Measurements from ENCODE around the gene FAAP20.

The FAAP20 gene

DNA sequence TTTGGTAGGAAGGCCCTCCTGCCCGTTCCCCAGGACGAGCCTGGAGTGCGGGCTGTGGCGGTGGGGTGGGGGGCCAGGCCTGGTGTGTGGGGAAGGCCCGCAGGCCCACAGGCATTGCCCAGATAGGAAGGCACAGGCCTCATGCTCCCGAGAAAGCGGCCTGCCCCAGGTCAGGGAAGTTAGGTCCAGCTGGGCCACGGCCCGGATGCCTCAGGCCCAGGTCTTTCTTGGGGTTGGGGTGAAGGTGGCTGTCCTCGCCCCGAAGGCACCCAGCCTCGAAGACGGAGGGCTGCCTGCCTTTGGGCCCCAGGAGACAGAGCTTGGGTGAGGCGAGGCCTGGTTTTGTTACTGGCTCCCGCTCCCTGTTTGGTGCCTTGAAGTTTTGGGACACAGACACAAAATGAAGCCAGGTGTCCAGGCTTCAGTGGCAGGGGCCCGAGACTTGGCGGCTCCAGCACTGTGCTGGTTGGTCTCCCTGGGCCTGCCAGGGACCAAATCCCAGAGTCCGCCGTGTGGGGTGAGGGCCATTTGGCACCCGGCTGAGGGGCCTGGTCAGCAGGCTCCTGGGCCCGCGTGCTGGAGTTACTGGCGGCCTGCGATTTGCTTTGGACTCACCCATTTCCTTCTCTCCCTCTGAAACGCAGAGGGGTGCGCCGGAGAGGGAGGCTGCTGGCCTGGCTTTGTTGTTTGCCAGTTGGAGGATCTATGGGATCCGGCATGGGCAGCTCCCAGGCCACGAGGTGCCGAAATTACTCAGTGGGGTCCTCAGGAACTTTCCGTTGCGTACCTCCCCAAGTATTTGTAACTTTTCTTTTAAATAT lies 35.5 kb upstream of the FAAP20 start:
- DNase-seq = peak in 1 of 2 experiments; percentile 6

DNA sequence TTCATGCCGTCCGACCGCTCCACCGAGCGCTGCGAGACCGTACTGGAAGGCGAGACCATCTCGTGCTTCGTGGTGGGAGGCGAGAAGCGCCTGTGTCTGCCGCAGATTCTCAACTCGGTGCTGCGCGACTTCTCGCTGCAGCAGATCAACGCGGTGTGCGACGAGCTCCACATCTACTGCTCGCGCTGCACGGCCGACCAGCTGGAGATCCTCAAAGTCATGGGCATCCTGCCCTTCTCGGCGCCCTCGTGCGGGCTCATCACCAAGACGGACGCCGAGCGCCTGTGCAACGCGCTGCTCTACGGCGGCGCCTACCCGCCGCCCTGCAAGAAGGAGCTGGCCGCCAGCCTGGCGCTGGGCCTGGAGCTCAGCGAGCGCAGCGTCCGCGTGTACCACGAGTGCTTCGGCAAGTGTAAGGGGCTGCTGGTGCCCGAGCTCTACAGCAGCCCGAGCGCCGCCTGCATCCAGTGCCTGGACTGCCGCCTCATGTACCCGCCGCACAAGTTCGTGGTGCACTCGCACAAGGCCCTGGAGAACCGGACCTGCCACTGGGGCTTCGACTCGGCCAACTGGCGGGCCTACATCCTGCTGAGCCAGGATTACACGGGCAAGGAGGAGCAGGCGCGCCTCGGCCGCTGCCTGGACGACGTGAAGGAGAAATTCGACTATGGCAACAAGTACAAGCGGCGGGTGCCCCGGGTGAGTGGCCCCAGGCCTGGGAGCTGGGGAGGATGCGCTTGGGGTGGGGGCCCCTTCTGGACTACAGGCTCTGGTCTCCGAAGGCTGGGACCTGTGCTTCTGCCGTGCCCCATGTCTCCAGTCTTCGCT lies 34.7 kb upstream of the FAAP20 start:
- DNase-seq = peak; percentile 21 to 45

DNA sequence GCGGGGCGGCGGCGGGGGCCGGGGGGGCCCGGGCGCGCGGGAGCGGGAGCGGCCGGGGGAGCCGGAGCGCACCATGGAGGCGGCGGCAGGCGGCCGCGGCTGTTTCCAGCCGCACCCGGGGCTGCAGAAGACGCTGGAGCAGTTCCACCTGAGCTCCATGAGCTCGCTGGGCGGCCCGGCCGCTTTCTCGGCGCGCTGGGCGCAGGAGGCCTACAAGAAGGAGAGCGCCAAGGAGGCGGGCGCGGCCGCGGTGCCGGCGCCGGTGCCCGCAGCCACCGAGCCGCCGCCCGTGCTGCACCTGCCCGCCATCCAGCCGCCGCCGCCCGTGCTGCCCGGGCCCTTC lies 34.1 kb upstream of the FAAP20 start:
- DNase-seq = no peak

DNA sequence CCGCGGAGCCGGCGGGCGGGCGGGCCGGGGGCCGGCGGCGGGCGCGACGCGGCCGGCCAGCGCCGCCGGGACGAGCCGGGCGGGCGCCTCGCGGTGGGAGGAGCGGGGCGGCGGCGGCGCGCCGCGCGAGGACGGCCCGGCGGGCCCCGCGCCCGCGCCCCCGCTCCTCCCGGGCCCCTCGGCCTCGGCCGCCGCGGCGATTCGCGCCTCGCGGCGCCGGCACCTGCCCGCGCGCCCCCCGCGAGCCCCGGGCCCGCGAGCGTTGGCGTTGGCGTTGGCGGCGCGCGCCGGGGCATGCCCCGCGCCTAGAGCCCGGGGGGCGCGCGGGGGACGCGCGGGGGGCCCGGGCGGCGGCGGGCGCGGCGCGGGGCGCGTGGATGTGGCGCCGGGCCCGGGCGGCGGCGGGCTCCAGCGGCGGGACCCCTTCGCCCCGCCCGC lies 33.6 kb upstream of the FAAP20 start, which contains the start of gene SKI:
TSS of gene SKI (plus strand) at position 163 of the 438 bp plus-strand sequence. CDS start 448 bp downstream, outside the sequence.
- DNase-seq = no peak

DNA sequence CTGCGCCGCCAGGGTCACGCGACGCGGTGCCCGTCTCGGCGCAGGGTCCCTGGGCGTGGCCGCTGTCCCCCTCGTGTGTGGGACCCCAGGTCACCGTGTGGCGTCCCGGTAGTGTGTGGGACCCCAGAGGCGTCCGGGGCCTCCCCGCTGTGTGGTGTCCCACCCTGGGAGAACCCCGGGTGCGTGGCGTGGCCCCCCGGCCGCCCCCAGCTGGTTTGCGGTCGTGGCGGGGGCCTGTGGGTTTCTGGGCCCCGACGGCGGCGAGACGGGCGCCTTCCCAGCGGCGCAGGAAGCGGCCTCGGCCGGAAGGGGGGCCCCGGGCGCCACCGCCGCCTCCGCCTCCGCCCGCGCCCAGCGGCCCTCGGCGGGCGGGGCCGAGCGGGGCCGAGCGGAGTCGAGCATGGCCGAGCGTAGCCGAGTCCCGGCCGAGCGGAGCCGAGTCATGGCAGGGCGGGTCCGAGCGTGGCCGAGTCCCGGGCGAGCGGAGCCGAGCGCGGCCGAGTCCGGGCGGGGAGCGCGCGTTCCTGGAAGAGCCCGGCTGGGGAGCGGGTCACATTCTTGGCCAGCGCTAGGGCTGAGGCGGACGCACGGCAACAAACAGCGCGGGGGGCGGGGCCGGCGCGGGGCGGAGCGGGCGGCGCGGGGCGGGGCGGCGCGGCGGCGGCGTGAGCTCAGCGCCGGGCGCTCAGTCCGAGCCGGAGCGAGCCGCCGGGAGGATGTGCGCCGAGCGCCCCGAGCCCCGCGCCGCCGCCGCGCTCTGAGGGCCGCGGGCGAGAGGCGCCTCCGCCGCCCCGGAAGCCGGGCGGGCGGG lies 33.0 kb upstream of the FAAP20 start:
- DNase-seq = peak; percentile 86 to 89

DNA sequence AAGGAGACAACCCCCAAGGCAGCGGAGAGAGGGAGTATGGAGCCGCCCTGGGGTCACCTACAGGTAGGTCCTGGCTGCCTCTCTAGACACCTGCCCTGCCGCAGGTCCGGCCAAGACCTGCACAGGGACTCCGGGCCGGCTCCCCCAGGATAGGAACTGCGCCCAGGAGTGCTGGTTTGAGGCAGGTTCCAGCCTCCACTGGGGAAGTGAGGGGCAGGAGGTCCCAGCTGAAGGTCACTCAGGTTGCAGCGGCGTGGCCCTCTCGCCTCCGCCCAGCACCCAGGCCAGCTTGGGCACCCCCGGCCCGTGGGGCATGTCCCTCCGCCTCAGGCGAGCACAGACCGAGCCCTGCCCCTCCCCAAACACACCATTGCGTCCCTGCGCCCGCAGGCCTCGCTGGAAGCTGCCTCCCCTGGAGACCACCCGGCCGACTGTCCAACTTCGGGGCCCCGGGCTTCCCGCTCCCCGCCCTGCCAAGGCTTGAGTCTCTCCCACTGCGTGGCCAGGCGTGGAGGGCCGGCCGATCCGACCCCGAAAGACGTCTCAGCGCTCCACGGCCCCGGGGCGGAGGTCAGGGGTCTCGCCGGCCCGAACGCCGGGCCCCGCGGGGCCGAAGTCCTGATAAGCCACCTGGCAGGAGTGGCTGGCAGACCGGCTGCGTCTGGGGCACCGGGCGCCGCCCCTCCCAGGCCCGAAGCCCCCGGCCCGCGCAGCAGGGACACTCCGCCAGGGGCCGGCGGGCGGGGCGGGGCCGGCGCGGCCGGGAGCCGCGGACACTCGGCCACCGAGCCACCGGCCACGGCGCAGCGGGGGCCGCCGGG lies 32.2 kb upstream of the FAAP20 start:
- no peak for DNase-seq

DNA sequence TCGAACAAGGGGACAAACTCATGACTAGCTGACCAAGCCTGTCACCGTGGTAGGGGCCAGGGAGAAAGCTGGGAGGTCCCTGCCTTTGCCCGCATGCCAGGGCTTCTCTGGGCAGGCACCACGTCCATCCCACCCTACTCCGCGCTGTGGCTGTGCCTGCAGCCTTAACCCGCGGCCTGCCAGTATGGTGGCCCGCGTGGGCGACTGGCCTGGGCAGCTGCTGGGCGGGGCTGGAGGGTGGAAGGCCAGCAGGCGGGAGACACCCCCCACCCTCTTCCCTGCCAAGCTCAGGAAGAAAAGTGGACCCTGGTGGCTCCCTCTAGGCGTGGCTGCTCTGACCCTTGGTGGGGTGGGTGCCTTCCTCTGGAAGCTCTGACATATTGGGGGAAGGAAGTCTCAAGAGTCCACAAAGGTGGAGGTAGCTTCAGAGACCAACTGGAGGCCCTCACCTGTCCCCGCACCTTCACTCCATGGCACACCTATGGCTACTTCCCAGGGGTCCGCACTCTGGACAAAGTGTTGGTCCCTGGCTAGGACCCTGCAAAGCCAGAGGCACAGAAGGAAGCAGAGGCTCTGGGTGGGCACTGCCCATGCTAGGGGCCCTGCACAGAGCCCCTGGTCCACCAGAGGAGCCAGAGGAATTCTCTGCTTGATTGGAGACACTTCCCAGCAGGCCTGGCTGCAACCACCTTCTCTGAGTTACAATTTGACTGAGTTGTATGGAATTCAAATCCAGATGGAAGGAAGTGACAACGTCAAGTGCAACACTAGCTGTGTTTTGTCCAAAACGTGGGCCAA lies 30.3 kb upstream of the FAAP20 start:
- DNase-seq = no peak

DNA sequence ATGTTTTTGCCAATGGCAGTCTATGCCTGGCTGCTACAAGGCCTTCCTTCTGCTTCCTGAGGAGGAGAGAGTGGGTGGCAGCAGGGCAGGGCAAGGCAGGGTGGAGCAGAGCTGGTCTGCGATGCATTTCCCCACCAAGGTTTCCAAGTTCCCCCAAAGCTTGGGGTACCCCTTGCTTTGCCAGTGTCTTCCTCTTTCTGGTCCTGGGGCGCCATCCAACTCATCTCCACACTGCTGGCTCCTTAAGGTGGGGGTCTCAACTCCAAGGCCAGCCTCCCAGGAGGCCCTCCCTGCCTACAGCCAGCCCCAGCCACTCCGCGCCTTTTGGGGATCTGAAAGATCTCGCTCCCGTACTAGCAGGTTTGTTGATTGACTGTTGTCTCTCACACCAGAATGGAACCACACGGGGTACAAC lies 29.6 kb upstream of the FAAP20 start:
- DNase-seq = no peak

DNA sequence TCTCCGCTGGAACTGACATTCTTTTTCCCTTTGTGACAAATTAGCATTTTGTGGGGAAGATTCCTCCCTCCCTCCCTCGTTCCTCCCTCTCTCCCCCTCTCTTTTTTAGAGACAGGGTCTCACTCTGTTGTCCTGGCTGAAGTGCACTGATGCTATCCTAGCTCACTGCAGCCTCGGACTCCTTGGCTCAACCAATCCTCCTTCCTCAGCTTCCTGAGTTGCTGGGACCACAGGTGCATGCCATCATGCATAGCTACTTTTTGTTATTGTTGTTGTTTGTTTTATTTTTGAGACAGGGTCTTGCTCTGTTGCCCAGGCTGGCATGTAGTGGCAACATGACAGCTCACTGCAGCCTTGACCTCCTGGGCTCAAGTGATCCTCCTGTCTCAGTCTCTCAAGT lies 26.7 kb upstream of the FAAP20 start:
- no peak for DNase-seq

DNA sequence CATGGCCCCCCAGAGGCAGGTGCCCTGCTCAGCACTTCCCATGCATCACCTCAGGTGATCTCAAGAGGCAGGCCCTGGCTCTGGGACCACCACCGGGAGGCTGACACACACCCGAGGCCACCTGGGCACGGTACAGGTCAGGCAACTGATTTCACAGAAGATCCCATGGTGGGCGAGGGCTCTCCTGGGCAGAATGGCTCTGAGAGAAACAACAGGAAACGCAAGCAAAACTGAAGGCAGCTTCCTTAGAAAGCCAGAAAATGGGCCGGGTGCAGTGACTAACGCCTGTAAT lies 22.1 kb upstream of the FAAP20 start:
- DNase-seq = no peak

DNA sequence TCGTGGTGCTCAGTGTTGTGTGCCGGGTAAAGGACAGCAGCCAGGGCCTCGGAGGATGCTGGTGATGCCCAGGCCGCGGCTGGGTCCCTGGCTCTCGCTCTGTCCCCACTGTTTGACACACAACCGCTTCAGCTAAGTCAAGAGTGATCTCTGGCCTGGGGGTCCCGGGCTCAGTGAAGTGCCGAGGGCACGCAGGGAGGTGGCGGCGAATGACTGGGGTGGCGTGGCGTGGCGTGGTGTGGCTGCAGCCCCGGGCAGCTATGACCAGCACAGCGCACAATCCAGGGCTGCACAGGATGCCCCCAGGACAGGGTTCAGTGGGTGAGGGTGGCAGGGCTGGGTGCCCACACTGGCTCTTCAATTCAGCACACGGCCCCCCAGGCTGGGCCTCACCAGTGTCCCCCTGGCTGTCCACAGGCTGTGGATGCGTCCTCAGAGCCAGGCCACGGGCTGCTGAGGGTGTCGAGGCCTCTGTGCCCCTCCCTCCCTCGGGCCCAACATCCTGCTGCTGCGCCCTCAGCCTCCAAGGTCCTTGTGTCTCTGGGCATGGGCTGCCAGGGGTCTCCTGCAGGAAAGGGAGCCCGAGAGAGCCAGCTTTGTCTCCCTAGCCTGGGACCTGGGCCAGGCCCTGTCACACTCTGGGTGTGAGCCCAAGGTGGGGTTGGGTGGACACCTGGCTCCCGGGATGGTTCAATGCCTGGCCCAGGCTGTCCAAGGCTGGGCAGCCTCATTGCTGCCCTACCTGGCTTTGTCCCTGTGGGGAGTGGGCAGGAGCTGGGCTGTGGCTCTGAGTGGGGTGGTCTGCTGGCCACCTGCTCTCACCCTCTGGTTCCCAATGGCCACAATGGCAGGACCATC lies 21.6 kb upstream of the FAAP20 start:
- DNase-seq = no peak

DNA sequence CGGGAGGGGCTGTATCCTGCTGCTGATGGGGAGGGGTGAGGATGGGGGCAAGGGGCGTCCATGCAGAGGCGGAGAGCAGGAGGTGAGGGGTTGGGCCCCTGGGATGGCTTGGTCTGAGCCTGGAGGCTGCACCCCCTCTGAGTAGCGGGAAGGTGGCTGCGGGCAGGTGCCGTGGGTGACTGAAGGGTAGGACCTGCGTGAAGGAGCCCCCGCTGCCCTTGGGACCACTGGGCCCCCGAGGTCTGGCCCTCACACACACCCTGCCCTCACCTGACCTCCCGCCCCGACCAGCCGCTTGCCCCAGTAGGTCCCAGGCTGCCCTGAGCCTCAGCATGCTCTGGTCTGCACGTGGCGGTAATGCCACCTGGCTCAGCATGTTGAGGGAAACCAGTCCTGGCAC lies 20.8 kb upstream of the FAAP20 start:
- DNase-seq = no peak

DNA sequence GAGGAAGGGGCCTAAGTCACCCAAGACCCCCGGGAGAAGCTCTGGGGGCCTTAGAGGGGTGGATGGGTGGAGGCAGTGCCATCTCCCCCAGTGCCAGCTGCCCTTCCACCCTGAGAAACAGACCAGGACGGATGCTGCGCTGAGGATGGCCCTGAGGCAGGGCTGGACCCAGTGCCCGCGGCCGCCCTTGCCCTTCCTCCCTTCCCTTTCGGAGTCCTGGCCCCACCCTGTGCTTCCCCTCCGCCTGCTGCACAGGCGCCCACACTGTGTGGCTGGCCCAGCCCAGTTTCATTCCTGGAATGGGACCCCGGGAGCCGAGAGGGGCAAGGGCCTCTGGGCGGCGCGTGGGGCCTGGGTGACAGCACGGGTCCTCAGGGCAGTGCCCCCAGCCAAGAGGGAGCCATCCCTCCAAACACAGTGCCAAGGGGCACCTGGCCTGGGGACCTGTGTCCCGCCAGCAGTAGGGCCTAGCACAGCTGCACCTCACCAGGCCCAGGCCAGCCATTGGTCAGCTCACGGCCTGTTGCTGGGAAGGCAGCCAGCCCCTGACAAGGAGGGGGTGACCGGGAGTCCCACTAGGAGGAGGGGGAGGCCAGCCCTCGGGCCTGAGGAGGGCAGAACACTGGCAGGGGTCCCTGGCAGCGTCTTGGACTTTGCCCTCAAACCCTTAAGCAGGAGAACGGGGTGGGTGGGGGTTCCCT lies 20.1 kb upstream of the FAAP20 start:
- no peak for DNase-seq

DNA sequence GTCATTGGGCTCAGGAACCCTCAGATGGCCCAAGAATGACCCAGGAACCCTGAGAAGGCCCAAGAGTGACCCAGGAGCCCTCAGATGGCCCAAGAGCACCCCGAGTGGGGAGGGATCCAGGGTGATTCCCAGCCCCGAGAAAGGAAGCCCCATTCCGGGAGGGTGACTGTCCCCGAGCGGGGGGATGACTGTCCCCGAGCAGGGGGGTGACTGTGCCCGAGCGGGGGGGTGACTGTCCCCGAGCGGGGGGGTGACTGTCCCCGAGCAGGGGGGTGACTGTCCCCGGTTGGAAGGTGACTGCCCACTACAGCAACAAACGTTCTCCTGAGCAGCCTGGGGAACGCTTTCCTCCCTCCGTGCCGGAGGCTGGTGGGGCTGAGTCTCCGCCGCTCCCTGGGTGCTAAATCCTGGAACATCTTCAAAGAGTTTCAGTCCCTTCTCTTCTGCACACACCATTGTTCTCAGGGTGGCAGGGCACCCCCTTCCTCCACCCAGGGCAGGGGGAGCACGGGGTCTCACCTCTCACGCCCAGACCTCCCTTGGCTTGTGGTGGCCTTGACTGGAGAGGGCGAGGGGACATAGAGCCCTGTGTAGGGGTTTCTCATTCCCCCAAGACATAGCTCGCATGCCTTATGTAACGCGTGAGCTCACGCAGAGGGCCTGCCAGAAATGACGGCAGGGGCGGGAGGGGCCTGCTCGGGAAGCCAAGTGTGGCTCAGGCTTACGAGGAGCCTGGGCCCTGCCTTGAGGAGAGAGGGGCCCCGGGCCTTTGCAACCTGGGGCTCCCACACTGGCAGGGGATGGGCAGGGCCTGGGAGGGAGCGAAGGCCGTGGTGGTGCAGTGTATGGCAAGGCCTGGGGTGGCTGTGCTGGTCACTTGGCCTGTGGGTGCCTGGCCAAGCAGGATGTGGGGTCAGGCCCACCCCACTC lies 19.3 kb upstream of the FAAP20 start:
- DNase-seq = no peak

DNA sequence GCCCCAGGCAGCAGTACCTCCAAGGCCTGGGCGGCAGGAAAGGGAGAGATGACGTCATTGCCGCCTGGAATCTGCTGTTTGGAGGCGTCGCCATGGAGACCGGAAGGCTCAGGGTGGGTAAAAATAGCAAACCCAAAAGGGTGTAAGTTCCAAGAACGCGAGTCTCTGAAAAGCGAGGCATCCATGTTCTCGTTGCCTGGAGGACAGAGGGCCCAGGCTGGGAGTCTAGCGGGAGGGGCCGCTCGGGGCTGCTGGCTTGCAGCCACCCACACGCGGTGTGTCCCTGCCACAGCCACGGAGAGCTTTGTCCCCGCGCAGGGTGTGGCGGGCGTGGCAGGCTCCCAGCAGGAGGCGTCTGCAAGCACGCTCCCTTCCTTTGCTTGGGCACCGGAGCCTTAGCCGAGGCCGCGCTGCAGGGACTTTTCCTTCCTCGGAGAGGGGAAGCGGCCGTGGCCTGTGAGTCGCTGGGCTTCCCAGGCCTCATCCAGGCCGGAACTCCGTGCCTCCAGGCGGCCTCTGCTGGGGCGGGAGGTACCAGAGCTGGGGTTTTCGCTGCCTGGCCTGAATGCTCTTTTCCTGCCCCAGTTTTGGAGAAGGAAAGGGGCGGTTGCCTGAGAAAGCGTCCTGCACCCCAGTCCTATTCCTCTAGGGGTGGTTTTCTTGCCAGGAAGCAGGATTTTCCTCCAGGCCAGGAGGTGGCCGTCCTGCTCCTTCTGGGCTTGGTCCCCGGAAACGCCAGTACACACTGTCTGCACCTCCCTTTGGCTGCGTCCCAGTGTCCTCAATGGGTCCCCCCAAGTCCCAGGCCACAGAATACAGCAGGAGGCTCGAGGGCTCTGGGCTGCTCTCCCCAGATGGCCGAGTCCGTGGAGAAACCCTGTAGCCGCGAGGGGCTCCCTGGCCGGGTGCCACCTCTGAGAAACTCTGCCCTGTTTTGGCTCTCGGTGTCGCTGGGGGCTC lies 18.2 kb upstream of the FAAP20 start:
- DNase-seq = peak; percentile 17 to 42

DNA sequence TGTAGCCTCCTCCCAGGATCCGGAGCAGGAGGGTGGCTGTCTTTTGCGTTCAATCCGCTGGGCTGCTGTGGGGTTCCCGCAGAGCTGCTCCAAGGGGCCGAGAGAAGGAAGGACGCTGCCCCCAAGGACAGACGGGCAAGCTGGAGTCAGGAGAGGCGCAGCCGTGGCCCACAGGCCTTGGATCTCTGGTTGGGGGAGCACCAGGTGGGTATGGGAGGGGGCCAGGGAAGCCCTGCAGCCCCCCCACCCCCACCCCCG lies 17.6 kb upstream of the FAAP20 start:
- no peak for DNase-seq

DNA sequence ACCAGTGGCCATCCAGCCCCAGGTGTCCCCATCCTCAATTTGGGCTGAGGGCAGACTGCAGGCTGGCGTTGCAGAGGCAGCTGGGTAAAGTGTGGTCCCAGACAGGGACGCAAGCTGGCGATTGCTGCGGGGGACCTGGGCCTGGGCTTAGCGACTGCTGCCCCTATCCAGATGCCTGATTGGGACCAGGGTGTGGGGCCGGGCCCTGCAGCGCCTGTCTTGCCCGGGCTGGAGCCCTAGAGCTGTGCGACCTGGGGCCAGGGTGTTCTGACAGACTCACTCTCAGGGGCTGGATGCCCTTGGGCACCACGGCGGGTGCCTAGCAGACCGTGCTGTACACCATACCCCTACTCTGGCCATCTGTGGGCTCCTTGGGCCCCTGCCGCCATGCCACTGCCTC lies 16.2 kb upstream of the FAAP20 start:
- no peak for DNase-seq

DNA sequence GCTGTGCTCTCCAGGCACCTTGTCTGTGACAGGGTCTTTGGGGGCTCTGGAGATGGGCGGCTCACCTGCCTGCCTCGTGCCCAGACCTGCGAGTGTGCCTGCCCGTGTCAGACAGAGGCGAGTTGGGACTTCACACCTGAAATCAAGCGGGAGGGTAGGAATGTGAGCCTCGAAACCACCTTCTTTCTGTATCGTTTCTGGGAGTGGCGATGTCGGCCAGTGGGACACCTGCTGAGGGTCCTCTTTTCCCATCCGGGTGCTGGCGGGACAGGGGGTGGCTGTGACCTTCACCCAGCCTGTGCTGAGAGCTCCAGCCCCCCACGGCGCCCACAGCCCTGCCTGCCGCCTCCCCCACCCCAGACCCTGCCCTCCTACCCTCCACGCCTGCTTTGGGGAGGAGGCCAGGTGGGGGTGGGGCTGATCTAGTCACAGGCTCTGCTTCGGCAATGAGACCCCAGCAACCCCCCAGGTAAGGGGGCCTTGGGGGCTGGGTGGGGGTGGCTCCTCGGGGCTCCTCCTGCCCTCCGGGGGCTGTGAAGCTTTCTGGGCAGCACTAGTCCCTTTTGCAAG lies 15.6 kb upstream of the FAAP20 start:
- no peak for DNase-seq

Data from AML-193 (cell line).